Stimulated activated CD4-positive, alpha-beta T cell treated with anti-CD3 and anti-CD28 coated beads, TNF-alpha, amount 100 ng/mL, for 24 hours (primary cell): ENCODE data around the gene PAPOLB.
A peak's percentile ranks its signal among the peaks of the same experiment; 100 is the strongest.
"Not testable (repeated sequence)": the region's sequence is repeated elsewhere in the genome, so short reads cannot be mapped to it uniquely, and the experiment has no call there.

Experiments used
- DNase-seq, 3 experiments: peaks; one replicate each; pipeline ENCODE4 v3.0.0-alpha.2; 2020; ENCODE audit warnings: low read depth in 3 of 3

Gene PAPOLB

DNA sequence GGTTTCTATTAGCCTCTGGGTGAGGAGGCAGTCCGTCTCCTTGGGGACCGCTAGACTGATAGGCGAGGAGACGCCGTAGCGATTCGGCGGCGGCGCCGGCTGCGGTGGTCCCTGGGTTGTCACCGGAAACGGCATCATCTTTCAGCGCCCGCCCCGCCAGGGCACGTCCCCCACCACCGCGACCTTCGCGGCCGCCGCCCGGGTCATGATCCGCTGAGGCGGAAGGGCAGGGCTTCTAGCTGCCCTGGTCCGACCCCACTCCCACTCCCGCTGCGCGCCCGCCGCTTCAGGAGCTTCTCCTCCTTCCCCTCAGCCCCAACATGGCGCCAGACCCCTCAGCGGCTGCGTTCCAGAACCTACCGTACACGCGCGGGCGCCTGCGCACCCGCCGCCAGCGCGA lies at the start of gene PAPOLB:
PAPOLB (minus strand) TSS at position 358 of the 400 bp plus-strand sequence; CDS start at position 138, 220 bp downstream.
- no peak for DNase-seq

- DNase-seq: no peak
Observed at GRCh38 chr7:4911111-4911828, 49.4 kb upstream of the PAPOLB start.

DNA sequence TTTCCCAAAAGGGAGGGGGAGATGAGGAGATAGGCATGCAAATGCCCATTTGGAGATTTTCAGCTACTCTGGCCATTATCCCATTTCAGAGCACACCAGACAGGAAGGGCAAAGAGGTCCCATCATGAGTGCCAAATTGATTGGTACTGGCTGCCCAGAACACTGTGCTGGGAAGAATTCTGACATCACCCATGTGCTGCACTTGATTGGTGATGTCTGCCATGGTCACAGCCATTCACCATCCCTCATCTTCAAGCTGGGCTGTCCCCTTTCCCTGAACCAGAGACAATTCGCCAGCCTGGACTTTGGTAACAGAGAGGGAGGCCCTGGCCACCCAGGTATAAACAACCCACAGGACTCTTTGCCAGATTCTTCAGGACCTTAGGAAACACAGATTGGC lies 44.9 kb upstream of the PAPOLB start:
- no peak for DNase-seq

- DNase-seq: no peak
Observed at GRCh38 chr7:4905171-4905570, 43.3 kb upstream of the PAPOLB start.

GRCh38 chr7:4904346-4904745 lies 42.5 kb upstream of the PAPOLB start:
- no peak for DNase-seq

- no peak for DNase-seq
Observed at GRCh38 chr7:4895766-4896165, 33.9 kb upstream of the PAPOLB start.

DNA sequence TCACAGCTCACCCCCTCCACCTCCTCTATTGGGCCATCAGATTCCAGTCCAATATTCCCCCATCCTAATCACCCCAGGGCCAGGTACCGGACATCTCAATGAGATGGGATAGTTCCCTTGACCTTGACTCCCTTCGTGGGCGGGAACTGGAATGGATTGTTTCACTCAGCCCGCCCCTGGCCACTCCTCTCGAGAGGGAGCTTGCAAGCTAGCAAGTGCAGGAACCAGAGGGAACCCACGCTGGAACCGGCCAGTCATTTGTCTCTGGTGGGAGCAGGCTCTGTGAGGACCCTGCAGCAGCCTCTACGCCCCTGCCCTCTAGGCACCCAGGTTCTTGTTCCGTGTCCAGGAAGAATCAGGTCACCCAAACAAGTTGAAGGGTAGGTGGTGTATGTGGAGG lies 32.7 kb upstream of the PAPOLB start:
- no peak for DNase-seq

DNA sequence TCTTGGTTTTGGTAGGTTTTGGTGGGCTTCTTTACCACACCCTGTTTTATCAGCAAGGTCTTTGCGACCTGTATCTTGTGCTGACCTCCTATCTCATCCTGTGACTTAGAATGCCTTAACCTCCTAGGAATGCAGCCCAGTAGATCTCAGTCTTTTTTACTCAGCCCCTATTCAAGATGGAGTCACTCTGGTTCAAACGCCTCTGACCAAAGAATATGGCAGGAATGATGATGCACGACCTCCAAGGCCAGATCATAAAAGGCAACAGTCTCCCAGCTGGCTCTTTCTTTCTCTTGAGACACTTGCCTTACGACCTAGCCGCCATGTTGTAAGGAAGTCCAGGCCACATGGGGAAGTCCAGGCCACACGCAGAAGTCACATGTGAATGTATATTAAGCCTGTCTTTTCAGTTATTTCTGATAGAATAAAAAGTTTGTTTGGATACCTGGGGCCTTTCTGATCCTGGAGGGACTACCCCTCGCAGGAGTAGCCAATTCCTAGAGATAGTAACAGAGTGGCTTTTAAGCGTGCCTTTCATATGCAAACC lies 32.2 kb upstream of the PAPOLB start:
- no peak for DNase-seq

- not testable (repeated sequence) for DNase-seq
Observed at GRCh38 chr7:4893188-4893587, 31.4 kb upstream of the PAPOLB start.

DNA sequence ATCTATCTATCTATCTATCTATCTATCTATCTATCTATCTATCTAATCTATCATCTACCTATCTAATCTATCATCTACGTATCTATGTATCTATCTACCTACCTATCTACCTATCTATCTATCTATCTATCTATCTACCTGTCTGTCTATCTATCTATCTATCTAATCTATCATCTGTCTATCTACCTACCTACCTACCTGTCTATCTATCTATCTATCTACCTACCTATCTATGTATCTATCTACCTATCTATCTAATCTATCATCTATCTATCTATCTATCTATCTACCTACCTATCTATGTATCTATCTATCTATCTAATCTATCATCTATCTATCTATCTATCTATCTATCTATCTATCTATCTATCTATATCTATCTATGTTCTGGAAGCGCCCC lies 29.7 kb upstream of the PAPOLB start:
- DNase-seq: not testable (repeated sequence)

GRCh38 chr7:4889682-4890081 lies 27.9 kb upstream of the PAPOLB start:
- DNase-seq: no peak

DNA sequence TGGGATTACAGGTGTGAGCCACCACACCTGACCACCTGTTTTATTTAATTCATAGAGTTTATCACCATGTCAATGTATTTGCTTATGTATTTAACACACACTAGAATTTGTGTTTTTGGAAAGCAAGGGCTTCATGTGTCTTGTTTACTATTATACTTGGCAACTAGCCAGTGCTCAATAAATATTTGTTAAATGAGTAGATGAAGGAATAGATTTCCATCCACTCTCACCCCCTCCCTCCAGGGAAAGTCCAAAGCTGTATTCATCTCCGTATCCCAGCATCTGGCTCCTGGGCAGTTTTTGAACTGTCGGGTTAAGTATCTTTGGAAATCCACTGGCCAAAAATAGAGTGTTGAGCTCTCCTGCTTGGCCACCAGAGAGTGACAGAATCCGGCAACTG lies 26.3 kb upstream of the PAPOLB start:
- no peak for DNase-seq

DNA sequence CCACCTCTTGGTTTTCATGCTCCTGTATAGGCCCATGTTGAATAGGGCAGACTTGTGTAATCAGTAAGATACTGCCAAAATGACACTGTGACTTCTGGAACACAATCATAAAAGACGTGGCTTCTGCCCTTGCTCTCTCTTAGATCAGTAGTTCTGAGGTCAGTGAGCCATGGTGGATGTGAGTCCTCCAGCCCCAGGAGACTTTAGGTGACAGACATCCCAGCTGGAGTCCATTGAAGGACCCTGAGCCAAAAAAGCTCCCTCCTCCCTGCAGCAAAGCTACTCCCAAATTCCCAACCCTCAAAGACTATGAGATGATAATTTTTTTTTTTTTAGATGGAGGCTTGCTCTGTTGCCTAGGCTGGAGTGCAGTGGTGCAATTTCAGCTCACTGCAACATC lies 24.8 kb upstream of the PAPOLB start:
- no peak for DNase-seq

GRCh38 chr7:4885317-4885807 lies 23.5 kb upstream of the PAPOLB start:
- no peak for DNase-seq

GRCh38 chr7:4884164-4884563 lies 22.3 kb upstream of the PAPOLB start:
- no peak for DNase-seq

DNA sequence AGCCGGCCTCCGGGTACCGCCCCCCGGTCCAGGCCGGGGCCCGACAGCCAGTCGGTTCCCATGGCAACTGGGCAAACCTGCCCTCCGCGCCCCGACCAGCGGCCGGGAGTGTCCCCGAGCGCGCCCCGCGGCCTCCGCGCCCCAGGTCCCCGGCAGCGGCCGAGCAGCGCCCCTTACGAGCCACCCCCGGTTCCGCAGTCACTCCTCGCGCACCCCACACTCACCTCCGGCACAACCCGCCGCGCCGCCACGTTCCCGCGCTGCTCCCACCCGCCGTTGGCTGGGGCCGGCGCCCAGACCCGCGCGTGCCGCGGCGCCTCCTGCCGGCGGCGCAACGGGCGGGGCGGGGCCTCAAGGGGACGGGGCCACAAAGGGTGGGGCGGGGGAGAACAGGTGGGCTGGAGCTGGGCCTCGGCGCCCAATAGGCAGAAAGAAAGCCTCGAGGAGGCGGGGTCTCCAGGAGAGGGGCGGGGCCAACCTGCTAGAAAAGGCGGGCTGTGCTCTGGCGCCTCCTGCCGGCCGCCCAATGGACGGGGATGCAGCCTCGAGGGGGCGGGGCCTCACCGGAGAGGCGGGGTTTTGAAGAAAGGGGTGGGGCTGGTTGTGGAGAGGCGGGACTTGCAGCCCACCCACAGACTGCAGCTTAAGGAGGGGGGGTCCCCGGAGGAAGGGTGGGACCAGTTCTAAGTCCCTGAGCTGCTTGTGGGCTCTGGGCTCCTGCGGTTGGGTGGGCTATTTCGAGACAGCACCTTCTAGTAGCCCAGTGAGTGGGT lies 21.7 kb upstream of the PAPOLB start, which contains the start of gene RADIL:
RADIL (minus strand) TSS at position 345 of the 773 bp plus-strand sequence. CDS start 5,577 bp downstream, outside the sequence.
- peak; percentile 74 to 93 (median 80) for DNase-seq

- DNase-seq: no peak
Observed at GRCh38 chr7:4883033-4883371, 21.2 kb upstream of the PAPOLB start.

DNA sequence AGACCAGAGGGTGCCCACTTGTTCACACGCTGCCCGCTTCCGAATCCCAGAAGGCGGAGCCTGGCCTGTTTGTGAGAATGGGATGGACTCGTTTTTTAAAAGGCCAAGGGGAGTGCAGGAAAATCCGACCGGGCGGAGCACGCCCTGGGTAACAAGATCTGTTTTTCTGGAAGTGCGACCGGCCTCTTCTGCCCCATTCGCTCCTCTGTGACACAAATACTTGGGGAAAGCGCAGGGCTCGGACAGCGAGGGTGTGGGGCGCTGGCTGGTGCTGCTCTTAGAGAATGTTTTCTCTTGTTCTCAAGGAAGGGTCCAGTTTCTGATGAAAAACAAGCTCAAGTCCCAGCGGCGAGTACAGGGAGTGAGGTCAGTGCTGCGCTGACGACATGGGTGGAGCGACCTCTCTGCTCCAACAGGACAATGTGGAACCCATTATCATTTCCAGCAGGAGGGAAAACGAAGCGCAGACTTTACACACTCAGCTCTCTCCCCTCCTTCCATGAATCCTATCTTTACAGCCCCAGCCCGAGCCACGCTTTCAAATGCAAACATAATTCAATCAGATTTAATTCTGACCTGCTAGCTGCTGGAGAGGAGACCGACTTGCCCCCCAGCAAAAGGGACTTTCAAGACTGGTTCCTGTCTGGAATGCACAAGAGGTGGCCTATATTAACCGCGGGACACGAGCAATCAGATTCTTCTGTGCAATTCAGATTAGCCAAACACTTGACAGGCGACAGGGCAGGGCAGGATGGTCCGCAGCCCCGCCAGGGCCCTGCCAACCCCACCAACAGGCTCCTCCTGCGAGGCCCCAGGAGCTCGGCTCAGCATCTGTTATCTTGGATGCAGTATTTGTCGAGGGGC lies 20.6 kb upstream of the PAPOLB start:
- DNase-seq: peak in 1 of 3 experiments; percentile 2

- DNase-seq: no peak
Observed at GRCh38 chr7:4880218-4880617, 18.4 kb upstream of the PAPOLB start.

DNA sequence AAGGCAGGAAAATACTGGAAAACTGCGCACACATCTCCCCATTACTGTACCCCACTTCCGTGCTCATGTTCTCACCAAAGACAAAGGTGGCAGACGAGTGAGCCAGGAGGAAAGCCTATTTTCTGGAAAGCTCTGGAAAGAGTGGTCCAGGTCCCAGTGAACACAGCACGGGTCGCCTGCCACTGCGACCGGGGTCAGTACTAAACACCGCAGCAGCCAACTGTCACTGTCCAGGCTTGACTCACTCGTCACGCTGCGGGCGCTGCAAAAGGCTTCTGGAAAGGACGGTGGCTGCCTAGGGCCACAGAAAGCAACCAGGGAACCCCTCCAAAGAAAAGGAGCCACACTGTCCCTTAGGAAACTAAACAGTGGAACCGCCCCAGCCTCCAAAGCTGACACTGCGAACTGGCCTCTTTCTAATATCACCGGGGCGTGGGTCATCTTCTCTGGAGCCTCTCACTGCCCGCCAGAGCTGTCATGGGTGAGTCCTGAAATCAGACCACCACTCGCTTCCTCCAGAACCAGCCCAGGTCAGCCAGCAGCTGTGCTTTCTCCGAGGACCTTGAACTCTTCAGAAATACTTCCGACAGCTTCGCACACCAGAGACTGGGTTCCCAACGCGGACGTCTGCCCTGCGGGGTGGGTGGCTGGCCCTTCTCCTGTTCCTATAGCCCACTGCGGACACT lies 17.7 kb upstream of the PAPOLB start:
- DNase-seq: no peak
